ENCODE data around the gene SETBP1. TPM values are rescaled to one million over a fixed set of nuclear protein-coding genes. Genes with fewer than 3 reads are reported as not detected.

SETBP1 gene
- total and polyA plus RNA-seq, 9 of the 15 experiments (the other 6 are each of a cell fraction or from before 2014, with no cell fraction given), result under 0.01 to 0.13 (median 0.04) TPM

GRCh38 chr18:44893966-44894365 is 213.3 kb downstream of the SETBP1 start:
- no peak overlapping the region for H3K9ac ChIP-seq (ENCODE audit: insufficient read depth in 1 of 2, low read depth in 2 of 2, low read length in 2 of 2)
- no peak for TF ChIP-seq ZNF57 (CRISPR knock-in tag; IDR thresholded peaks at IDR 0.05)
- no peak for TF ChIP-seq HNRNPUL1 (IDR thresholded peaks at IDR 0.05; ENCODE audit: low read length)
- TF ChIP-seq KAT2B (IDR thresholded peaks at IDR 0.05; ENCODE audit: low read depth, low read length), result no peak
- TF ChIP-seq ATF3 (IDR thresholded peaks at IDR 0.05), result no peak
- TF ChIP-seq ATF3 (CRISPR knock-in tag; conservative IDR thresholded peaks at IDR 0.05), result no peak
- TF ChIP-seq ILK (tag; IDR thresholded peaks at IDR 0.05; ENCODE audit: borderline replicate concordance, low read depth), result no peak
- TF ChIP-seq EHMT2 (IDR thresholded peaks at IDR 0.05), result no peak
- no peak for TF ChIP-seq SRSF3 (IDR thresholded peaks at IDR 0.05; ENCODE audit: insufficient read depth, low read length)
- TF ChIP-seq THAP7 (CRISPR knock-in tag; IDR thresholded peaks at IDR 0.05), result no peak
- TF ChIP-seq ZNF436 (CRISPR knock-in tag; IDR thresholded peaks at IDR 0.05), result no peak
- no peak for TF ChIP-seq TAF1 (IDR thresholded peaks at IDR 0.05; ENCODE audit: control insufficient read depth, extremely low read depth, insufficient read depth, low read length, severe bottlenecking)
- TF ChIP-seq ZEB2 (IDR thresholded peaks at IDR 0.05), result no peak
- no peak for TF ChIP-seq FOXO4 (CRISPR knock-in tag; IDR thresholded peaks at IDR 0.05)
- TF ChIP-seq MECOM (CRISPR knock-in tag; IDR thresholded peaks at IDR 0.05), result no peak
- no peak for TF ChIP-seq MAFG (tag; conservative IDR thresholded peaks at IDR 0.05)
- TF ChIP-seq MEF2A (IDR thresholded peaks at IDR 0.05; ENCODE audit: control insufficient read depth, low read depth, low read length), result no peak
- no peaks in the 10 kb centered on the region for H3K9me1 ChIP-seq (ENCODE audit: control insufficient read depth, insufficient read depth, low read length)
- no peak overlapping the region for H3K4me2 ChIP-seq (ENCODE audit: insufficient read depth, low read length)
- no peak for FAIRE-seq
- no peaks in the 10 kb centered on the region for H3K4me1 ChIP-seq (replicated peaks in 1 of 2; ENCODE audit: control insufficient read depth in 2 of 2, insufficient read depth in 2 of 2, low read length in 2 of 2)
- ChIA-PET CTCF (ENCODE audit: low intra/inter-chr PET ratio) (no interaction called here), POLR2A (no interaction called here)
- WGBS (ENCODE audit: insufficient coverage, low coverage, missing lambda C conversion rate), result 0% methylated on average over 2 of the region's 2 CpGs
- intact Hi-C loops (cut with micrococcal nuclease), result loop anchor here (10.0 kb wide), 2 partner anchors 219 to 319 kb away; no protein-coding TSS in a partner anchor
- BruUV-seq (replicated peaks), result no TSS peak
- no peak for ATAC-seq
- in situ Hi-C loops (cut with MboI), result no loop called here
- no peak overlapping the region for H2AFZ ChIP-seq (ENCODE audit: low read depth, low read length)
- H4K20me1 ChIP-seq (replicated peaks; ENCODE audit: control insufficient read depth, insufficient read depth, low read length), result no peaks in the 10 kb centered on the region
- DNase-seq (ENCODE audit: extremely low read depth in 1 of 4, low spot score in 3 of 4), result no peak
- no peaks in the 10 kb centered on the region for H3K27me3 ChIP-seq (ENCODE audit: control insufficient read depth in 2 of 2, insufficient read depth in 2 of 2, low read length in 2 of 2)
- no peaks in the 10 kb centered on the region for H3K9me3 ChIP-seq (replicated peaks; ENCODE audit: control insufficient read depth, insufficient read depth, low read depth, low read length)
- no peak overlapping the region for H3K4me3 ChIP-seq
- no peak overlapping the region for H3K27ac ChIP-seq (ENCODE audit: extremely low read depth, low read depth, low read length)
- no peaks in the 10 kb centered on the region for H3K36me3 ChIP-seq (ENCODE audit: control insufficient read depth, insufficient read depth, low read length)
- H3K79me2 ChIP-seq (ENCODE audit: control insufficient read depth, insufficient read depth, low read length), result no peaks in the 10 kb centered on the region
